ENCODE data around the gene VIT.
"Not testable (repeated sequence)": the region's sequence is repeated elsewhere in the genome, so short reads cannot be mapped to it uniquely, and the experiment has no call there.

The VIT gene

GRCh38 chr2:36677386-36677785 lies 19.1 kb upstream of the VIT start:
- no peak for TF ChIP-seq CTCF (IDR thresholded peaks at IDR 0.05; ENCODE audit: low read depth, low read length)
- no peak for DNase-seq (ENCODE audit: extremely low read depth, low read depth)

GRCh38 chr2:36677996-36678605 lies 18.4 kb upstream of the VIT start:
- no peak for TF ChIP-seq CTCF (IDR thresholded peaks at IDR 0.05; ENCODE audit: low read depth, low read length)
- DNase-seq (ENCODE audit: extremely low read depth, low read depth), result no peak

GRCh38 chr2:36678856-36679255 lies 17.7 kb upstream of the VIT start:
- no peak for DNase-seq (ENCODE audit: extremely low read depth, low read depth)
- no peak for TF ChIP-seq CTCF (IDR thresholded peaks at IDR 0.05; ENCODE audit: low read depth, low read length)

- no peak for DNase-seq (ENCODE audit: extremely low read depth, low read depth)
- TF ChIP-seq CTCF (IDR thresholded peaks at IDR 0.05; ENCODE audit: low read depth, low read length), result no peak
Measured at GRCh38 chr2:36680012-36680411, 16.5 kb upstream of the VIT start.

- no peak for TF ChIP-seq CTCF (IDR thresholded peaks at IDR 0.05; ENCODE audit: low read depth, low read length)
- no peak for DNase-seq (ENCODE audit: extremely low read depth, low read depth)
Measured at GRCh38 chr2:36682562-36682961, 13.9 kb upstream of the VIT start.

GRCh38 chr2:36683002-36683401 lies 13.5 kb upstream of the VIT start:
- no peak for DNase-seq (ENCODE audit: extremely low read depth, low read depth)
- no peak for TF ChIP-seq CTCF (IDR thresholded peaks at IDR 0.05; ENCODE audit: low read depth, low read length)

- not testable (repeated sequence) for DNase-seq (ENCODE audit: extremely low read depth, low read depth)
Measured at GRCh38 chr2:36688291-36688690, 8.2 kb upstream of the VIT start.

- not testable (repeated sequence) for DNase-seq (ENCODE audit: extremely low read depth, low read depth)
Measured at GRCh38 chr2:36689013-36689412, 7.5 kb upstream of the VIT start.
